ENCODE measurements around the gene SLC1A3.

The SLC1A3 gene

DNA sequence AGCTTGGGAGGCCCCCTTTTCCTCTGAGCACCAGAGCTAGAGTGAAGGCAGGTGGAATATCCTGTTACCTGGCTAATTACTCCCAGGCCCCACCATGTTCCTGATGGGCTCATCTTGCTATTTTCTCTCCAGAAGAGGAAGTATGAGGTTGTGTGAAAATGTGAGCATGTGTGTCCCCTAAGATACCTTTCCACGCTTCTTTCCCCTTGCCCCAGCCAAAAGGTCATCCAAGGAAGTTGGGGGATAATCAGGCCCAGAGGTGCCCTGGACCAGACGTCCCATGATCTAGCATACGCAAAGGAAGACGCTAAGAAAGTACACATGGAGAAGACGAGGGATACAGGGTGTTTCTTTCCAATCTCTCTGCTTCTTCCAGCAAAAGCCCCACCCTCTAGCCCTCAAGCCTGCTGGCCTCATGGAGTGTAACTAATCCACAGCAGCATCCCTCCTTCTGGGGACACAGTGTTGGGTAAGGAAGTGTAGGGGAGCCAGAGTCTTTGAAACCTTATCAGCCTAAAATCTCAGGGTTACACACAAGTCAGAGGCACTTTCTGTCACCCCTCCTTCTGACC, 115.3 kb downstream of the SLC1A3 start:
- no peak for DNase-seq (ENCODE audit: low read depth)

GRCh38 chr5:36722900-36723299, 116.5 kb downstream of the SLC1A3 start:
- no peak for DNase-seq (ENCODE audit: low read depth)

GRCh38 chr5:36723912-36724311, 117.5 kb downstream of the SLC1A3 start:
- DNase-seq (ENCODE audit: low read depth) = no peak

DNA sequence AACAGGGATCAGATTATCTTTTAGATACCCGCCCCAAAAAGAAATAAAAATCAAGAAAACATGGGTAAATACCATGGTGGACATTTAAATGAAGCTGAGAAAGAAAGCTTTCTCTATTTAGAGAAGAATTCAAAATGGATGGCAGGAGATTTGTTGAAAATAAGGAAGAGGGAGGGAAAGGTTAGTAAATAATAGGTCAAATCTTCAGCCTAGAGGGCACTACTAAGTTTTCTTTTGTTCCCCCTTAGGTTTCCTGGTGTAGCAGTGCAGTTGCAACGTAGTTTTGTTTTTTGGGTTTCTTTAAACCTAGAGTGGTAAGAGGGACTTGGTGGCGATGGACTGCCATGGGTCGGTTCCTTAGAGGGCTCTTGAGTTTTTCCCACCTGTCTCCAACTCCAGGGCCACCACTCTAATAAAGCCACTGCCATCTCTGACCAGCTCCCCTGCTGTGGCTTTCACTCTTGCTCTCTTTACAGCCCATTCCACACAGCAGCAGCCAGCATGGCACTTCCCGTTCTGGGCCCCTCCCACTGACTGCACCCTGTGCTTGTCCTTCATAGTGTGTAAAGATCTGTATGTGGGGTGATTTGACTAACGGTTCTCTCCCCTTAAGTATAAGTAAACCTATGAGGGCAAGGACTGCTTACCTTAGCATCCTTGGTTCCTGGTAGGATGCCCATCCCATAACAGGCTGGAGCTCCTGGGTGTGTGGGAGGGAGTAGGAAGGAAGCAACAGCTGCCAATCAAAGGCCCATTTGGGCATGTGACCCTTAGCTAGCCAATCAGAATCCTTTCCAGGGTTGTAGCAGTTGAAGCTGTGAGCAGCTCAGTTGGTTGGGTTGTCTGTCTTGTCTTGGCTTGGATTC, 118.3 kb downstream of the SLC1A3 start:
- no peak for DNase-seq (ENCODE audit: low read depth)

DNA sequence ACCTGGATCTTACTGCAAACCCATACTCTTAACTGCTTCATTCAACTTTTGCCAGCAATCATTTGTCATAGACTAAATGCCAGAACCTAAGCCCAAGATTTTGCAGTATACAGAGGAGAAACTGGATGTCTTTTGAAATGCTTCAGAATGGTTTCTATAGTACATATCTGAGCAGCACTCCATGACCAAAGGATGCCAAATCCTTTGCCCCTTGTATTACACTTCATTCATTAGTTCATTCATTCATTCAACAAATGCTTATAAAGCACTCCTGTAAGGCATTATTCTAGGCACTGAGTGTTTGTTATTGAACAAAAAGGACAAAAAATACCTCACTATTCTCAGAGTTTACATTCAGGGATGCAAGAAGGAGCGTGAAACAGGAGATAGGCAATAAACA, 119.9 kb downstream of the SLC1A3 start:
- DNase-seq (ENCODE audit: low read depth) = no peak

GRCh38 chr5:36726767-36727166, 120.4 kb downstream of the SLC1A3 start:
- DNase-seq (ENCODE audit: low read depth) = no peak

DNA sequence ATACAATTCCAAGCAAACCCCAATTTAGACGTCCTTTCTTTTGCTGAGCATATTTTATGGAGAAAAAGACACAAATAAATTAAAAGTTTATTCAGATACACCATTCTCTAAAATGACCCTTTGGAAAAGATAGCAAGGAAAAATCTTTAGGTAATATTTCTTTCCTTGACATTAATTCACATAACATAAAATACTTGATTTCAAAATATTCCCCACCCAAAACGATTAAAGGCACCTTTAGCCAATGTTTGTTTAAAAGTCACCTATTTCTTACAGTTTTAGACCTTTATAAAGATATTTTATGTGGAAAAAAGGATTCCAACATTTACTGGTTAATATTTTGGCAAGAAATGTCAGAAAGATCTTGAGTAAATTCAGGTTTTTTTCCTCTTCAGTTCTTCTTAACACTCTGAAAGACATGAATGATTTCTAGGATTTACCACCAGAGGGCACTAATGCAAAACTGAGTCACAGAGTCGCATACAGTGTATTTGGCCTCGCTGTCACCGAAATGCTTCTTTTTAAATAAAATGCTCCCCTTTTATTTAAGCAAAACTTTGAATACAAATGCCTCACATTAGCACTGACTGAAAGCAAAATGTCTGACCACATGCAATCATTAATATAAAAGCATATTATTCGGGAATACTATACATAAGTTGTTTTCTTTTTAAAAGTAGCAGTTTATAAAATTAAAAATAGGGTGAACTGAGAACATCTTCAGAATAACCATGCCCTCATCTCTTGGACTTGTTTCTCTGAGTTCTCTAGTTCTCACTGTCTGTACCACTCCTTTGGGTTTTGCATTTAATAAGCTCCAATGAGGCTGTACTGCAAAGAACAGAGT, 122.5 kb downstream of the SLC1A3 start:
- no peak for DNase-seq (ENCODE audit: low read depth)

GRCh38 chr5:36730537-36731216, 124.3 kb downstream of the SLC1A3 start:
- DNase-seq (ENCODE audit: low read depth) = no peak

DNA sequence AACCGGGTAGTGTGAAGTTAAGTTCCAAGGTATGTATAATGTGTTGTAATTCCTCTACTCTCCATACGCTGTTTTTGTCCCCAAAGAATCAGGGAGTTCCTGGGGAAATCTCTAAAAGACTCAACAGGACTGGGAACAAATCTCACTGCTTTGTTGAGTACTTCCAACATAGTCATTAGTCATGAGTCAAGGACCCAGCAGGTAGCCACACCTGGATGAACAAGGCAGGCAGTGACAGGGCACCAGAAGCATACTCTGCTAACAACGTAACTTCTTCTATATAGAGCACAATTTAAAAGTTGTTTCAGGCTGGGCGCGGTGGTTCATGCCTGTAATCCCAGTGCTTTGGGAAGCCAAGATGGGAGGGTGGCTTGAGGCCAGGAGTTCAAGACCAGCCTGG, 126.8 kb downstream of the SLC1A3 start:
- no peak for DNase-seq (ENCODE audit: low read depth)

DNA sequence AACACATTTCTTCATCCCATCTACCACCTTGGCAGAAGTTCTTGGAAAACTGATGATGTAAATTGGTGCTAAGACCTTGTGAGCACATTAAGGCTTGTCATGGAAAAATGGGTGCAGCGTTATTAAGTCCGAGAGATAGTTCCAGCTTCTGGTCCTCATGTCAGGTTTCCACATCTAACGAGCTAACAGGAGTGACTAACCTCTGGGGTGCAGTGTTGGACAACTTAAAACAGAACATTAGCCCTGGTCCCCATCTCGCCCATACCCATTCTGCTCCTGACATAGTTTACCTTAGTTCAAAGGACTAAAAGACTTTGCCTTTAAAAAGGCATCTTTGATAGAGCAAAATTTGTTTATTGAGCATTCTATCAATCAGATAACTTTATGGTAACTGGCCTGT, 128.0 kb downstream of the SLC1A3 start:
- no peak for DNase-seq (ENCODE audit: low read depth)

DNA sequence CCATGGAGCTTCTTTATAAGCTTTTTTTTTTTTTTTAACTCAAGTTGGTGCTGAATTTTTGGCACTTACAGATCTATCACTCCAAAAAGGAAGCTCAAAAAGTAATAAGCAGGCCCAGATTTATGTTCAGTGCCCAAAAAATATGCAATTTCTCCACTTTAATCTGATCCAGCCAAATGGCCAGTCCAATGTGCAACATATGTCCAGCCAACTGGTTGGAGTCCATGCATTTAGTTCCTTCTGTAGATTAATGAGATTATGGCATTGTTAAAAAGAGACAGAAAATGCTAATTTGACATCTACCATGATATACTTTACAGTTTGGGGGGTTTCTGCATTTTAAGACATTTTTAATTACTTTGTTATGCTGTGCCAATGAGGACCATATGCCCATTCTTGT, 129.5 kb downstream of the SLC1A3 start:
- no peak for DNase-seq (ENCODE audit: low read depth)

Measured in T-helper 22 cell (primary cell).